GM15510 (cell line): ENCODE measurements around the gene CAMK2B.

Source experiments
- POLR2A ChIP-seq: IDR thresholded peaks from 3 replicates; pipeline ENCODE4 v1.6.1; 2011; ENCODE audit warnings: borderline replicate concordance; ENCODE audit not compliant: insufficient read length; ENCODE audit errors: extremely low read depth

The CAMK2B gene

GRCh38 chr7:44256459-44256858 lies 68.9 kb downstream of the CAMK2B start:
- no peak for TF ChIP-seq POLR2A

GRCh38 chr7:44251881-44252280 lies 73.5 kb downstream of the CAMK2B start:
- no peak for TF ChIP-seq POLR2A

GRCh38 chr7:44251269-44251668 lies 74.1 kb downstream of the CAMK2B start:
- no peak for TF ChIP-seq POLR2A

GRCh38 chr7:44249639-44250234 lies 75.7 kb downstream of the CAMK2B start:
- TF ChIP-seq POLR2A = no peak

- TF ChIP-seq POLR2A = no peak
These were observed 77.3 kb downstream of the CAMK2B start for GRCh38 chr7:44247868-44248651.

GRCh38 chr7:44246396-44247113 lies 78.8 kb downstream of the CAMK2B start:
- TF ChIP-seq POLR2A = no peak

GRCh38 chr7:44244282-44244681 lies 81.1 kb downstream of the CAMK2B start:
- no peak for TF ChIP-seq POLR2A

- TF ChIP-seq POLR2A = no peak
These were observed 83.3 kb downstream of the CAMK2B start for GRCh38 chr7:44242091-44242490.

- TF ChIP-seq POLR2A = no peak
These were observed 84.3 kb downstream of the CAMK2B start for GRCh38 chr7:44240983-44241510.

GRCh38 chr7:44240376-44240775 lies 85.0 kb downstream of the CAMK2B start:
- TF ChIP-seq POLR2A = no peak

- no peak for TF ChIP-seq POLR2A
These were observed 86.0 kb downstream of the CAMK2B start for GRCh38 chr7:44239361-44239760.

GRCh38 chr7:44238116-44238695 lies 87.2 kb downstream of the CAMK2B start:
- no peak for TF ChIP-seq POLR2A

GRCh38 chr7:44237696-44238095 lies 87.7 kb downstream of the CAMK2B start:
- TF ChIP-seq POLR2A = no peak

- no peak for TF ChIP-seq POLR2A
These were observed 89.1 kb downstream of the CAMK2B start for GRCh38 chr7:44236333-44236728.
